HepG2 (cell line): ENCODE data around the gene KLF3. TPM values are rescaled to one million over a fixed set of nuclear protein-coding genes. Genes with fewer than 3 reads are reported as not detected.

ENCODE experiments used
- CREM ChIP-seq, 2 experiments: sonication (generic) in 1 of 2; formaldehyde crosslinking in 1 of 2; IDR thresholded peaks; 2 replicates each; pipeline versions ENCODE4 v1.4.0 to v1.6.1; 2016 to 2020; ENCODE audit warnings: antibody characterized with exemption in 1 of 2, mild to moderate bottlenecking in 1 of 2, missing genetic modification reagents in 1 of 2
- EZH2 ChIP-seq: conservative IDR thresholded peaks from 2 replicates; pipeline ENCODE4 v1.6.1; 2012; ENCODE audit warnings: mild to moderate bottlenecking, low read depth, low read length, moderate library complexity
- FUBP1 ChIP-seq: sonication (generic); formaldehyde crosslinking; IDR thresholded peaks from 2 replicates; pipeline ENCODE4 v1.5.1; 2020; ENCODE audit warnings: missing genetic modification reagents, mild to moderate bottlenecking, borderline replicate concordance
- GLI4 ChIP-seq: sonication (generic); formaldehyde crosslinking; IDR thresholded peaks from 2 replicates; pipeline ENCODE4 v1.5.1; 2020; ENCODE audit warnings: missing genetic modification reagents, mild to moderate bottlenecking, moderate library complexity, borderline replicate concordance
- GLMP ChIP-seq: sonication (generic); formaldehyde crosslinking; IDR thresholded peaks from 2 replicates; pipeline ENCODE4 v1.9.0; 2021; ENCODE audit warnings: missing genetic modification reagents, mild to moderate bottlenecking, borderline replicate concordance
- HNRNPK ChIP-seq: fragments of 200-400 bp; formaldehyde crosslinking; IDR thresholded peaks from 2 replicates; pipeline ENCODE4 v1.6.1; 2018; ENCODE audit warnings: low read length, low read depth, moderate library complexity, mild to moderate bottlenecking; ENCODE audit not compliant: poor library complexity, severe bottlenecking
- MIXL1 ChIP-seq: IDR thresholded peaks from 2 replicates; pipeline ENCODE4 v1.6.1; 2016
- MTA1 ChIP-seq: sonication (generic); formaldehyde crosslinking; IDR thresholded peaks from 2 replicates; pipeline ENCODE4 v1.4.0; 2020; ENCODE audit warnings: missing genetic modification reagents, mild to moderate bottlenecking, borderline replicate concordance
- MXD4 ChIP-seq: IDR thresholded peaks from 2 replicates; pipeline ENCODE4 v1.6.1; 2016; ENCODE audit warnings: mild to moderate bottlenecking, missing biosample characterization, missing genetic modification reagents
- MXI1 ChIP-seq: IDR thresholded peaks from 3 replicates; pipeline ENCODE4 v1.6.1; 2012; ENCODE audit warnings: low read depth, low read length, inconsistent platforms, borderline replicate concordance
- THAP8 ChIP-seq: sonication (generic); formaldehyde crosslinking; IDR thresholded peaks from 2 replicates; pipeline ENCODE4 v1.5.1; 2020; ENCODE audit warnings: missing genetic modification reagents, mild to moderate bottlenecking, borderline replicate concordance
- ZNF280D ChIP-seq: sonication (generic); formaldehyde crosslinking; IDR thresholded peaks from 2 replicates; pipeline ENCODE4 v1.5.1; 2020; ENCODE audit warnings: mild to moderate bottlenecking, missing genetic modification reagents
- ZNF550 ChIP-seq: sonication (generic); formaldehyde crosslinking; IDR thresholded peaks from 2 replicates; pipeline ENCODE4 v1.4.0; 2020; ENCODE audit warnings: mild to moderate bottlenecking, missing genetic modification reagents, borderline replicate concordance
- ZNF562 ChIP-seq: sonication (generic); formaldehyde crosslinking; IDR thresholded peaks from 2 replicates; pipeline ENCODE4 v1.8.0; 2022; ENCODE audit warnings: missing genetic modification reagents, borderline replicate concordance
- ZNF609 ChIP-seq: sonication (generic); formaldehyde crosslinking; IDR thresholded peaks from 2 replicates; pipeline ENCODE4 v1.4.0; 2020; ENCODE audit warnings: mild to moderate bottlenecking, missing genetic modification reagents, borderline replicate concordance
- polyA plus RNA-seq, 8 experiments: library from polyadenylated mRNA; depleted of rRNA in 3 of 8; stranded (reverse) in 7 of 8; unstranded in 1 of 8; fragments of >200 nt; fragmentation: Illumina TruSeq in 4 of 8; extraction: Trizol in 4 of 8; gene quantifications; 2 replicates each; pipeline versions ENCODE4 v1.2.1 to v1.2.3, GENCODE V29; 2011 to 2016; ENCODE audit warnings: low read depth in 4 of 8, missing spikeins in 1 of 8, mixed read lengths in 1 of 8; ENCODE audit not compliant: insufficient read depth in 1 of 8
- total RNA-seq, 5 experiments: library from RNA; depleted of rRNA; stranded (reverse); fragments of >200 nt; fragmentation: Illumina TruSeq; extraction: Trizol; gene quantifications; 2 replicates each; pipeline ENCODE4 v1.2.3, GENCODE V29; 2016; ENCODE audit warnings: low read depth in 1 of 5

Gene KLF3
- total and polyA plus RNA-seq, 2 of the 13 experiments (the other 11 are each of a cell fraction or from before 2014, with no cell fraction given), result 29.1 to 37.8 TPM

- no peak for TF ChIP-seq GLMP (CRISPR knock-in tag)
- TF ChIP-seq THAP8 (CRISPR knock-in tag), result no peak
- TF ChIP-seq FUBP1, result no peak
- no peak for TF ChIP-seq HNRNPK
- TF ChIP-seq MXI1, result no peak
- TF ChIP-seq MIXL1 (CRISPR knock-in tag), result peak; percentile 84
- TF ChIP-seq MXD4 (CRISPR knock-in tag), result peak; percentile 57; the same call in 1 of the 2 replicates
- no peak for TF ChIP-seq ZNF562 (CRISPR knock-in tag)
- TF ChIP-seq CREM (IDR thresholded peaks at IDR 0.05), result peak; percentile 92
- TF ChIP-seq CREM (CRISPR knock-in tag; IDR thresholded peaks at IDR 0.05), result no peak
- peak; percentile 80; the same call in 1 of the 2 replicates for TF ChIP-seq MTA1 (CRISPR knock-in tag)
- TF ChIP-seq GLI4 (CRISPR knock-in tag), result no peak
- TF ChIP-seq EZH2, result no peak
- no peak for TF ChIP-seq ZNF550 (CRISPR knock-in tag)
- TF ChIP-seq ZNF609 (CRISPR knock-in tag), result peak; percentile 96
- no peak for TF ChIP-seq ZNF280D (CRISPR knock-in tag)
Observed at GRCh38 chr4:38673130-38673978, 9.4 kb downstream of the KLF3 start (continued).
